HG02798 (cell line): ENCODE data around the gene RNF113B.

ENCODE experiments used
- ATAC-seq: cut with Tn5 transposase; IDR thresholded peaks from one replicate; pipeline ENCODE4 v1.9.1; 2021; ENCODE audit warnings: mild to moderate bottlenecking; ENCODE audit not compliant: unreplicated experiment, poor library complexity

Gene RNF113B

DNA sequence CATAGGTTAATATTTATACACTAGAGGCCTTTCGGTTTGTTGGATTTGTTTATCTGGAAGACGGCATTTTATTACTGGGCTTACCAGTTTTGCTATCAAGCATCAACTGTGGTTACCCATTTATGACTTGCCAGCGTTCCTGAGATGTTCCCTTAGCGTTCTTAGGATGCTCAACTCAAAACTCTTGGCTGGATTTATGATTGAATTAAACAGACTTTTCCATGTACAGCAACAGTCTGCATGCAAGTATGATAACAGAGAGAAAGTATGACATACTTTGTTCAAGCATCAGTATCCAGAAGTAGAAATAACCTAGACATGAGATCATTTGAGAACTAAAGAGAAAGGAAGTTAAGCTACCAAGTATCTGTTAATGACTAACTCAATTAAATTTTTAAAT is 29.9 kb upstream of the RNF113B start:
- no peak for ATAC-seq

DNA sequence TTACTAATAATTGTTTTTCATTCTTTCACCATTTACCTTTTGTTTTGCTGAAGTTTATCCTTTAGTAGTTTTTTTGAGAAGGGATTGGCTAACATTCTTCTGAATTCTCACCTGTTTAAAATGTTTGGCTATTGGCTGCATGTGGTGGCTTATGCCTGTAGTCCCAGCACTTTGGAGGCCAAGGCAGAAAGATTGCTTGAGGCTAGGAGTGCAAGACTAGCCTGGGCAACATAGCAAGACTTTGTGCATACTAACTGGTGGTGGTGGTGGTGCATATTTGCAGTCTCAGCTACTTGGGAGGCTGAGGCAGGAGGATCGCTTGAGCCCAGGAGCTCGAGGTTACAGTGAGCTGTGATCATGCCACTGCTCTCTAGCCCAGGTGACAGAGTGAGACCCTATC is 27.5 kb upstream of the RNF113B start:
- no peak for ATAC-seq

DNA sequence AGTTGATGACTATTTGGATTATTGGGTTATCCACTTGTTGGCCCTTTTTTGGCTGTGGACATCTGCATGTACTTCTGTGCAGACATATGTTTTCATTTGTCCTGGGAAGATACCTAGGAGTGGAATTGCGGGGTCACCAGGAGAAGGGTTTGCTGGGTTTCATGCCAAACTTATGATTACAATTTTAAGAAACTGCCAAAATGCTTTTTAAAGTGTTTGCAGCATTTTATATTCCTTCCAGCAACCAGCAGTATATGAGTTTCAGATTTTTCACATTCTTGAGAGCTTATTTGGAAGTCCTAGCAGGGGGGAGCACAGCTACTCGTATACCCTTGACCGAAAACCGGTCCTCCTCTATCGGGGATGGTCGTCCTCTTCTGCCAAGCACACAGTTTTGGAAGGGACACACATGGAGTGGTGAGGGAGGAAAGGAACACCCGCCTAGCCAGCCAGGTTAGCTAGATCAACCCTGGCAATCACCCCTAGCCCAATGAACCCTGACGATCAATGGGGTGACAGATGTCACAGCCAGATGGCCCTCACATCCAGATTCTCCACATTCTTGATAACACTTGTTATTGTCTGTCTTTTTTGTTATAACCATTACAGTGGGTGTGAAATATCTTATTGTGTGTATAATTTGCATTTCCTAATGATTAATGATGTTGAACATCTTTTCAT is 26.7 kb upstream of the RNF113B start:
- no peak for ATAC-seq

DNA sequence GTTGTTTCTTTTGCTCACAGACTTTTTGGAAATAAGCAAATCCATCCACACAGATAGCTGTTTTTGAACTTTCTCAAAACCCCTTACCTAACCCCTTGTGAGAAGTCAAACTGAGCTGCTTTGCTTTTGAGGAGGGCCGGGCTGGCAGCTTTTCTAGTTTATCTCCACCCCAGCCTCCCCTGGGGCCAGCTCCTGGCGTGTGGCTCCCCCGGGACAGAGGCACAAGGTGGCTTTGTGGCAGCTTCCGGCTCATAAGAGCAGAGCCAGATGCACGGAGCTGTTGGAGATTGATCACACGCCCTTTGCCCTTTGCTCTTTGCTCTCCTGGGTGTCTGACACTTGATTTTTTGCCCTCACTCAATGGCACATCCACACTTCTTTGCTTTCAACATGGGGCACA is 24.9 kb upstream of the RNF113B start:
- ATAC-seq = no peak

DNA sequence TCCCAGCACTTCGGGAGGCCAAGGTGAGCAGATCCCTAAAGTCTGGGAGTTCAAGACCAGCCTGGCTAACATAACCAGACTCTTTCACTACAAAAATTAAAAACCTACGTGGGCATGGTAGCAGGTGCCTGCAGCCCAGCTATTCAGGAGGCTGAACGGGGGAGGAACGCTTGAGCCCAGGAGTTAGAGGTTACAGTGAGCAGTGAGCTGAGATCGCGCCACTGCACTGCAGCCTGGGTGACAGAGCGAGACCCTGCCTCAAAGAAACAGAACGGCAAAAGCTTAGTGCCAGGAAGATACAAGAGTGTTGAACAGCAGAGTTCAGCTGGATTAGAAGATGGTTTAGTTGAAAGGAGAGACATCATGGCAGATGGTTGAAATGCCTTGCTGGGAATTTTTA is 24.1 kb upstream of the RNF113B start:
- no peak for ATAC-seq

DNA sequence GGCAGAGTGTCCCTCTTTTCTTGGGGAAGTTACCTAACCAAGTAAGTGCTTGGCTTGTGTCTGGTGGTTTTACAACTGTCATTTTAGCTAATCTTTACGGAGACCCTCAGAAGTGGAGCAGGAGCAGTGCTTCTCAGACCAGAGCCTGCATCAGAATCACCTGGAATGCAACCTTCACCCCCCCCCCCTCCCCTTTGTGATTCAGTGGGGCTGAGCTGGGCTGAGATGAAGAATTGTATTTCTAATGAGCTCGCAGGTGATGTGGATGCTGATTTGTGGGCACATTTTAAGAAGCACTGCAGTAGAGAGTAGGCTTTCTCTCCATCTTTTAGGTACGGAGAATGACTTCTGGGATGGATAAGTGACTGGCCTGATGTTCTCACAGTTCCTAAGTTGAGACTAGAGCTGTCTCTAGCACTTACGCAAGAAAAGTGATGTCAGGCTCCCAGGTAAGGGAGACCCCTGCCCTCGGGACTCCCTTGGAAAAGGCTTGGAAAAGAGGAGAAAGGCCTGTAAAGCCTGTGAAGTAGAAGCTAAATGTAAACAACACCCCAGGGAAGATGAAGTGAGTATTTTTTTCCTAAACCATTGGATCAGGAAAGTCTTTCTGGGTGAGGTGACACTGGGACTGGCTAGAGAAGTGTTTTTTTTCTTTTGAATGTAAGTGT is 23.3 kb upstream of the RNF113B start:
- ATAC-seq = no peak

DNA sequence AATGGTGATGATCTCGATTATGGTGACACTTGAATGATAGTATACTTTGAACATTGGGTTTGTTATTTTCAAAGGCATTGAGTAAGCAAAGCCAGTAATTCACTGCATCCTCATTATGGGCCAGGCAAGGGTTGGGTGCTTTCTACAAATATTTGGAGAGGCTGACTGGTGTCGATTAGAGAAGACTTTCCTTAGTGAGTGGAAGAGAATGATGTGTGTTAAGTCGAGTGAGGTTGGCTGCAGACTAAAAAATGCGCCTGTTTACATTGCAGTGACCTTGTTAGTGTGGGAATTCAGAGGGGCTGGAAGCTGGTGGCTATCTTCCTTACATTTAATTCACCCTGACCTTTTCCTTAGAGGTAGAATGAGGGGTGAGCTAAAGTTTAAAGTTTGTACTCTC is 22.4 kb upstream of the RNF113B start:
- no peak for ATAC-seq

DNA sequence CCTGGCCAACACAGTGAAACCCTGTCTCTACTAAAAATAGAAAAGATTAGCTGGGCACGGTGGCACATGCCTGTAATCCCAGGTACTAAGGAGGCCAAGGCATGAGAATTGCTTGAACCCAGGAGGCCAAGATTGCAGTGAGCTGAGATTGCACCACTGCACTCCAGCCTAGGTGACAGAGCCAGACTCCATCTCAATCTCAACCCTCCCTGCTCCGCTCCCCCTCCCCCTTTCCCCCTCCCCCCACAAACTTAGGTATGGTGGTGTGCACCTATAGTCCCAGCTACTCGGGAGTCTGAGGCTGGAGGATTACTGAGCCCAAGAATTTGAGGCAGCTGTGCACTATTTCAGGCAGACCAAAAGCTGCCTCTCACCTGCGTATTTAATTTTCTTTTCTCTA is 21.6 kb upstream of the RNF113B start:
- ATAC-seq = no peak

DNA sequence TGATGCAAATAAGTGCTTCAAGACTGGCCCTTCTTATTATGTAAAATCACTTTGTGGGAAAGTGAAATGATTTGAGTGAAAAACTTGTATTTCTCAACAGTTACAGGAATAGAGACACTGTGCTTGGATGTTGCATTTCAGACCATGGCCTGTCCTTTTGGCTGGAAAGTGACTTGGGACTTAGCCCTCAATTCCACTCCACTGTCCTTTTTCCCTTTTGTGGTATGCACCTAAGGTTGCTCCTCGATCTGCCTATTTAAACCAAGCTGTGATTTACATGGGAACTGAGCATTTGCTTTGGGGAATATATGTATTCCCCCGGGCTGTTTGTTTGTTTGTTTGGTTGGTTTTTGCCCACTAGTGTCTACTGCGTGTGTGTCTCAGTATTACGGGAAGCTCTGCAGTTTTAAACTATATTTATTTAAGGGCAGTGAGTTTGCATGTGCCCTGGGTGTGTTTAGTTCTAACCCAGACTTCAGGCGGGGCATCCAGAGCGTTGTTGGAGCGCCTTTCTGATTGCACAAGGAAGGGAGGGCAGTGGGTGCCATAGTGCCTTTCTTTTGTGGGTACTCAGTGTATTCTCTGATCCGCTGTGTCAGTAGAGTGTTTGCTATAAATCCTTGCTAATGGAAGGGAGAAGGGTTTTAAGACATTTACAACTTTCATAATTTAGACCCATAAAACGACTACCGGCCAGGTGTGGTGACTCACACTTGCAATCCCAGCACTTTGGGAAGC is 18.2 kb upstream of the RNF113B start:
- ATAC-seq = no peak

DNA sequence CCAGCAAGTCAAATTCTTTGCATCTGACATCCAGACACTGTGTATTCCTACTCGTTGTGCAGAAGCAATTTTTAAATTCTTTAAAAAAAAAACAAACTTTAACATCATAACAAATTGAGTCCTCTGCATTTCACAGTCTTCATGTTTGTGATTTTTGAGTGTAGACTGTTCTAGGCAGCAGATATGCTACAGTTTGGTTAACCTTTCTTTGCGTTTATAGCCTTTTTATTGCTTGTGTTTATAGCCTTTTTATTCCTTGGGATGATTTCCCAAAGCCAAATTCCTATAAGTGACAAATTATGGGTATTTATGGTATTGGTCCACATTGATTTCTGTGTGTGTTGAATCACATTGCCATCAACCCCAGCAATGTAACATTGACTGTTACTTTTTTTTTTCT is 14.9 kb upstream of the RNF113B start:
- ATAC-seq = no peak

DNA sequence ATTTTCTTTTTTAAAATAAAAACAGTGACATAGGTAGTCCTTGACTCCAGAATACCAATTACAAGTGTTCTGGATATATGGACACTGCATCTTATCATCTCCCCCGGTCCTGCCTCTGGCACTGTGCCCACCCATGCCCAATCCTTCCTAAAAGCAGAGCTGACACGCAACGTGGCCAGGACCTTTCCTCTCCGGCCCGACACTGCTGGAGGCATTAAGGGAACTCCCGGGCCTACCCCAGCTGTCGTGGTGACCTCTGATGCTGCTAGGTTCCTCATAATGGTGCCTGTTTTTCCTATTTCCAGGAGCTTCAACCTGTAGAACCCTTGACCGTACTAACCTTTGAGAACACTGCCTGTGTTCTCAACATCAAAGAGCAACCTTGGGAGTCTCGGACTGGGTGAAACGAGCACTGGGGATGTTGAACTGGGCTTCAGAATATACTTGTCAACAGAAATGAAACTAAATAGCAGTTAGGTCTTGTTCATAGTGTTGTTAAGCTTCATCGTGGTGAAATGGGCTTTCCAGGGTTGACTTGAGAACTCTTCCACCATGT is 13.9 kb upstream of the RNF113B start:
- ATAC-seq = no peak

DNA sequence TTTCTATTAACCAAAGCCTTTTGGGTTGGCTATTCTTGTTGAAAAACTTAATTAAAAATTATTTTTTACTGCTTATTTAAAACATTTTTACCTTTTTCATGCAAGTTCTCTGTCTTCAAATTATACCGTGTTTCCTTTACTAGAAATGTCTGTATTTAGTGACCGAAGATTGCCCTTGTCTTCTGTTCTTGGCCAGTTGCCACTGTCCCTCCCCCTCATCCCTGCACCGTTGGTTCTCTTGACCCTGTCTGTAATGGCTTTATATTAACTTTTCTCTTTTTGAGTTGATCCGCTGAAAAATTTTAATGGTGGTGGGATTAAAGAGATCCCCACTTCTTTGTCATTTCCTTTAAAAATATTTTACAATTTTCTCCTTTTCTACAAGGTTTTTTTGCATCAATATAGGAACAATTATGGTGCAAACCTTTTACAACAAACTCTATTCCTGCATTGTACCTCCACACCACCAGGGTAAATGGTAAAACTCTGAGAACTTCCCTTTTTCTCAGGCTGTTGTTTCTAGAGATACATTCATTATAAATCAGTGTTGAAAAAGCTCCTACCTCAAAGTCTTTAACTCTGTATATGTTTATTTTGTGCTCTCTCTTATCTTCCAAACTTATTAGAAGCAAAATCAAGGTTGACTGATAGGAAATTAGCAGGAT is 12.9 kb upstream of the RNF113B start:
- ATAC-seq = no peak

DNA sequence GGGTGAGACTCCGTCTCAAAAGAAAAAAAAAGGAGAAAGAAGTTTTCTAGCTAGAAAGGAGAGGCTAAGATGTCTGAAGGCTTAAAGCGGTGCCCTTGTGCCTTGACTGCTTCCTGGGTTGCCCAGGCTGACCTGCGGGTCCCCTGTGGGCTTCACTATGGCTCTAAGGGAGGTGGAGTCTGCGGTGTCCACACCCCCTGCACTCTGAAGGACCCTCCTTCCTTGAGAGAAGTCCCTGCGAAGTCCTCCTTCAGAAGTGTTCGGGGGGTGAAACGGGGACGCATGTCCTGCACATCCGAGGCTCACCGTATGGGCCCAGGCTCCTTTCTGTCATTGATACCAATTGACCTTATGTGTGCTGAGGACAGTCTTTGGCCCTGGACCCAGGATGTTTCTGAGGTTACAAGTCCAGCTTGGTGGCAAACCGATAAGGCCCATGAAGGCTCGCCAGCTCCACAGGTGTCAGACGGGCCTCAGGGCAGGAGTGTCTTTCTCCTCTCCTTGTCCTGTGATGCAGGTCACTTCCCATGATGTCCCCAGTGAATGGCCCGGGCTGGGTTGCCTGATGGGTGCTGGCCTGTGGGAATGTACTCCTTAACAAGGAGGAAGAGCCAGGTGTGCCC is 11.6 kb upstream of the RNF113B start:
- no peak for ATAC-seq

DNA sequence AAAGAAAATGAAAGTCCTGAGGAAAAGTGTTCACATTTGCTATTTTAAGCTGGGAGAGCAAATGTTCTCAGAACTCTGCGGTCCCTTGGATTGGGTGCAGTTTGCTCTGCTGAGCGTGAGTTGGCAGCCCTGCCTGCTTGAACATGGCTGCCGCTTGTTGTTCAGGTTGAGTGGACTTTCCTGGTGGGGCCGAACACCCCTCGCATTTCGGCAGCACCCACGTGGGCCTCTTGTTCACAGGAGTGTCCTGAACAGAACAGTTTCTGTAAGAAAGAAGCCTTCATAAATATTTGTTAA is 10.8 kb upstream of the RNF113B start:
- ATAC-seq = no peak

DNA sequence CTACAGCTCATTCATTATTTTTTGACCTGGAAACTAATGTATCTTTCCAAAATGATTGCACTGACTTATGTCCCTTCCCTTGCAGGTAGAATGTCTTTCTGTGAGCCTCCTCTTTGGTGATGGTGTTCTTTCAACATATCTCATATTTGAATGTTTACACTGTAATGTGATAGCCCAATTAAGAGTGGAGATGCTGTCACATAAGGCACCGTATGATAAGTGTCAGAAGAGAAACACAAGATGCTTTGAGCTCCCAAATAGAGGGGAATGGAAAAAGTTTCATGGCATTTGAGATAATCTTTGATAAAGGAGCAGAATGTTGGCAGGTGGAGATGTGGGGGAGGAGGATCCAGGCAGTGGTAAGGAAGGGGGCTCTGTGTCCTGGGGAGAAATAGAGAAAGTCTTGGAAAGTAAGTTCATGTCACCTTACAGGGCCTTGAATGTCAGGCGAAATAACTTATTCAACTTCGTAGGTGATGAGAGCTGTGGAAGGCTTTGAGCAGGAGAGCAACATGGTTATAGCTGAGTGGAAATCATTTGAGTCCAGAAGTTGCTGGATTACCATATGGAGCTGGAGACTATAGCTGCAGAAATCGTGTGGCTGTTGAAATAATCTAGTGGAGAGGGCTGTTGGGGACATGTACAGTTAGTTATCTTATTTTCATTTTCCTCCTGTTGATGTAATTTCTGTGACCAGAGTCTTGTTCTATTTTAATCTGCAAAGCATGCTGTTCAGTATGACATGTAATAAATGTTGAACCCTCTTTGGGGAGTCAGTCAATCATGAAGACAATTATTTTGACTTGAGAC is 10.3 kb upstream of the RNF113B start:
- no peak for ATAC-seq

DNA sequence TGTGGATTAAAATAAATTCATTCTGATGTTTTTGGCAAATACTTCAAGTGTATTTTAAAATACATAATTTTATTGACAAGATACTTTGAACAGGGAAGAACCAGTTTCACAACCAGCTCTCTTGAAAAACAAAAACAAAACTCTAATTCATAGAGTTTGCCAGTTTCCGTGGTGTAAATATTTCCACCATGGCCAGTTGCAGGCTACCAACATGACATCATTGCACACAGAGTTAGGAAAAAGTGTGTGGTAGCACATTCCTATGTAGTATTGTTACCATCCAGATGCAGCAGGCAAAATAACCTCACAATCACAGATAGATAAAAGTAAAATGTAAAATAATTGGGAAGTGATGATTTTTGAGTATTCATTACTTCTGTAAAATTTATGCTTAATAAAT is 7.7 kb upstream of the RNF113B start:
- ATAC-seq = no peak

DNA sequence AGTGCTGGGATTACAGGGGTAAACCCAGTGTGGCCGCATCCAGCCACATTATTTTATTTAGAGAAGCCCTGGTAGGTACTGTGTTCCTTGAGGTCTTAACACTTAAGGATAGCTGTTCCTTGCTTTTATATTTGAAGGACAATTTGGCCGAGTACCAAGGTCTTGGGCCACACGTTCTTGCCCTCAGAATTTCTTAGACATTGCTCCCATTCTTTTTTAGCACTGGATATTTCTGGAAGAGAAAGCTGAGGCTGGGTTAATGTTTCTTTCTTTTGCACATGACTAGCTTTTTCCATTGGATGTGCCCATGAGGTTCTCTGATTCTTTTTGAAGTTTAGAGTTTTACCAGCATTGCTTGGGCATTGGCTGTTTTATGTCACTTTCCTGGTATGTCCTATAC is 5.5 kb upstream of the RNF113B start:
- no peak for ATAC-seq

DNA sequence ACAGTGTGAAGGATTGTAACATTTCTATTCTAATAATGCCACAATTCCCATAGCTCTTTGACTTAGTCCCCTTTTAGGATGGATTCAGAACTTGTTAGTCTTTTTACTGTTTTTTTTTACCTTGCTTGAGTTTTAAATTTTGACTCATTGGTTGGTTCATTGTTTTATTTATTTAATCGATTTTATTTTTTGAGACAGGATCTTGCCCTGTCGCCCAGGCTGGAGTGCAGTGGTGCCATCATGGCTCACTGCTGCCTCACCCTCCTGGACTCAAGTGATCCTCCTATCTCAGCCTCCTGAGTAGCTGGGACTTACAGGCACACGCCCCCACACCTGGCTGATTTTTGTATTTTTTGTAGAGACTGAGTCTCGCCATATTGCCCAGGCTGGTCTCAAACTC is 5.1 kb upstream of the RNF113B start:
- ATAC-seq = no peak

DNA sequence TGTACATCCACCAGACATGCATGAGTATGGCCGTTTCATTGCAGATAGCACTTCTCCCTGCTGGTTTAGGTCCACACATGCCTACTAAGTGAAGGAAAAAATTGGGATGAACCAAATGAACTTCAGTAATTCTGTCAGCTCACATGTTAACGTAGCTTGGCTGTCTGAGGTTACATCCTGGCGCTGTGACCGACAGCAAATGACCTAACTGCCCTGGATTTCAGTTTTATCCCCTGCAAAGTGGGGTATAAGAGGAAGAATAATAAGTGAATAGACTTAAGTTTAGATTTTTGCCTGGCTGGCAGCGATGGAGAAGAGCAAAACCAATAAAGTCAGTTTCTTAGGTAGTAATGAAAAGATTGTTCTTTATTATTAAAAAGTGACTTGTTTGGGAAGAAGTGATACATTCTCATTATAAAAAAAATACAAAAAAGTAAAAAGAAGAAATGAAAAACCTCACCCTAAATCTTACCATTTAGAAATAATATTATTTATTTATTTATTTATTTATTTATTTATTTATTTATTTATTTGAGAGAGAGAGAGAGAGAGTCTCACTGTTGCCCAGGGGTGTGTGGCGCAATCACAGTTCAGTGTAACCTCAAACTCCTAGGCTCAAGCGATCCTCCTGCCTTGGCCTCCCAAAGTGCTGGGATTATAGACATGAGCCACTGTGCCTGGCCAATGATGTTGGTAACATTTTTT is 4.2 kb upstream of the RNF113B start:
- ATAC-seq = no peak
